Hematopoietic multipotent progenitor cell treated with erythropoietin and hydrocortisone succinate and interleukin-3 and kit ligand, for 6 days (in vitro differentiated cells): ENCODE data around the gene SLC43A3.
"Not testable (repeated sequence)": the region's sequence is repeated elsewhere in the genome, so short reads cannot be mapped to it uniquely, and the experiment has no call there.

Source experiments
- DNase-seq: peaks from one replicate; pipeline ENCODE4 v3.0.0-alpha.2; 2015

Gene SLC43A3

GRCh38 chr11:57459164-57460021, 32.5 kb upstream of the SLC43A3 start:
- DNase-seq: peak; percentile 54

DNA sequence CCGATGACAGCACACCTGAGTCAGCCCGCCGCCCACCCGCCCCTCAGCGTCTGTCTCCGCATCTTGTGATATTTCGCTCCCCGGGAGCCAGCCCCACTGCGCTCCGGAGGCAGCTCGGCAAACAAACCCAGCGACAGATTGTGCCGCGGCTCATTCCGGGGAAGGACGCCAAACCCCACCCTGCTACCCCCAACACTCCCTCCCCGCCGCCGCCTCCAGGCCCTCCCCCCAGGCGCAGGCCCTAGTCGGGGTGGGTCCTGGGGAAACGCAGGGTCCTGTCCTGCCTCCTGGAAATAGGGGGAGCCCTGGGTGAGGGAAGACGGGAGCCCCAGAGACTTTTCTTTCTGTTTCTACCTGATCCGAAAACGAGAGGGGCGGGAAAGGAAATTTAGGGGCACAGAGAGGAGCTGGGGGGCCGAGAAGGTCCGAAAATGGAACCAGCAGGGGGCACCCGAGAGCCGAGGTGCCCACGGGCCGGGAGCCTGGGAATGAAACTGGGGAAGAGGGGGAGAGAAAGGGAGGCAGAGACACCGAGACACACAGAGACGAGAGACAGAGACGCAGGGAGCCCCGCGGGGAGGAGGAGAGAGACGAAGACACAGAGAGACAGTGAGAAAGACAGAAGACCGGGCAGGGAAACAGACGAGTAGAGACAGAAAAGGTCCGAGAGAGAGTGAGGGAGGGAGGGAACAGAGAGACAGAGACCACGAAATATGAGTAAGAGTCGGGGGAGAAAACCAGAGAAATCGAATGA, 31.7 kb upstream of the SLC43A3 start:
- peak; percentile 79 for DNase-seq

- DNase-seq: peak; percentile 45
These were observed 31.1 kb upstream of the SLC43A3 start for GRCh38 chr11:57458060-57458409.

DNA sequence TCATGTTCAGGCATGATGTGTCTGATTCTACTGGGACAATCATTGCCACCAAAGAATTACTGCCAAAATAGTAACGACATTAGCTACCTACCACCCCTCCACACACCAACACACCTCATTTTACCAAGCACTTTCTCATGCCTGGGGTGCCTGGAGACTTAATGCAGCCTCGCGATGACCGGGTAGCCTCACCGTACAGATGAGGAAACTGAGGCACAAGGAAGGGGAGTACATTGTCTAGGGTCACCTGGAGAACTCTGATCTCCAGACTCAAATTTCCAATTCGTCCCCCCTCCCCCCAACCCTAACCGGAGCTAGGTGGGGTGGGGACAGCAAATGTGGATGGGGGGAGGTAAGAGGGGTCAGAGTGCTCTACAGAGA, 30.7 kb upstream of the SLC43A3 start:
- DNase-seq: no peak

GRCh38 chr11:57456960-57457642, 30.2 kb upstream of the SLC43A3 start:
- DNase-seq: peak; percentile 86

DNA sequence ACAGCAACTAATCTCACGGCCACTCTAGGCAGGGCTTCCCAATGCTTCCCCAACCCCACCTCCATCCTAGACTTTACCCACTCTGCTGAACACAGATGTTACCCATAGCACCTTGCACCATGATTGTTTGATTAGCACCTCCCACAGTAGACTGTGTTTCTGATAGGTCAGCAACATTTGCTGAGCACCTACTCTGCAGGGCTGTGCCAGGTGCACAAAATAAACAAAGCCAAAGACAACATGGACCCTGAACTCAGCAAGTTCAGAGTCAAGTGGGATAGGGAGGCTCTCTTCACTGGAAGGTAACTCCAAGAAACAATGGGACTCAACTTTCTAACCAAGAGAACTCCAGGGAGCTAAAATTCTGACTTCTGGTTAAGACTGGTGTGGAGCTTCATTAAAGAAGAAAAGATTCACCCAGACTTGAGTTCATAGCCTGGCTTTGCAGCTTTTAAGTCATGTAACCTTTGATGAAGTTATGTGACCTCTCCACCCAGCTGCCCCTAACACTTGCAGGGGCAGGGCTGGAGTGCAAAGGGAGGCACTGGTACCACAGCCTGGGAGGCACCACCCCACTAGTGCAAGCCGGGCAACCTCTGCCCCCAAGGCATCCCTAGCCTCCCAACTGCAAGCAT, 26.7 kb upstream of the SLC43A3 start:
- no peak for DNase-seq

- DNase-seq: no peak
These were observed 19.1 kb upstream of the SLC43A3 start for GRCh38 chr11:57446055-57446454.

DNA sequence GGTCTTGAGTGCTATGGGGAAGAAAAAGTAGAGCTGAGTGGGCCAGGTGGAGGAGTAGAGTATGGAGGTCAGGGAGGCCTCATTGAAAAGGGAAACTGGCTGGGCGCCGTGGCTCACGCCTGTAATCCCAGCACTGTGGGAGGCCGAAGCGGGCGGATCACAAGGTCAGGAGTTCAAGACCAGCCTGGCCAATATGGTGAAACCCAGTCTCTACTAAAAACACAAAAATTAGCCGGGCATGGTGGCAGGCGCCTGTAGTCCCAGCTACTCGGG, 18.1 kb upstream of the SLC43A3 start:
- not testable (repeated sequence) for DNase-seq

DNA sequence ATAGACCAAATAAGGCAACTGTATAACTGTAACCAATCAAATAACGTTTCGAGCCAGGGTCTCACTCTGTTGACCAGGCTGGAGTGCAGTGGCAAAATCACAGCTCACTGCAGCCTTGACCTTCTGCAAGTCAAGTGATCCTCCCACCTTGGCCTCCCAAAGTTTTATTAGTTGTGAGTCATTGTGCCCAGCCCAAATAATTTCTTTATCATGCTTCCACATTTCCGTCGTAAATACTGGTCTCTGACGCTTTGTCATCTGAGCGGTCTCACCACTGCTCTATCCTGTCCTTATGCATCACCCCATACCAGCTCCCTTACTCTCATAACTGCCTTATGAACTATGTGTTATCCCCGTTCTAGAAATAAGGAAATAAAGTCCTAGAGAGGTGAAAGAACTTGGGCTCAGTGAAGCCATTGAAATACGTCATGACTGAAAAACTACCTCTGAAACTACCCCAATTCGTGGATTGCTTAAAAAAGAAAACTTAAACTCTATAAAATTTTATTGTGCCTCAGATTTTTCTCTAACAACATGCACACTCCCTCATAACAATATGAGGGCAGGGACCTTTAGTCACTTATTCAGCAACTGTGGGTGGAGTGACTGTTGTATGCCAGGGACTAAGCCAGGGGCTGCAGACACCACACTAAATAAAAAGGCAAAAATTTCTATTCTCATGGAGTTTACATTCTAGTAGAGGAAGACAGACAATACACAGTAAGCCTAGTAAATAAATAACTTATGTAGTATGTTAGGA, 17.6 kb upstream of the SLC43A3 start:
- peak; percentile 74 for DNase-seq

DNA sequence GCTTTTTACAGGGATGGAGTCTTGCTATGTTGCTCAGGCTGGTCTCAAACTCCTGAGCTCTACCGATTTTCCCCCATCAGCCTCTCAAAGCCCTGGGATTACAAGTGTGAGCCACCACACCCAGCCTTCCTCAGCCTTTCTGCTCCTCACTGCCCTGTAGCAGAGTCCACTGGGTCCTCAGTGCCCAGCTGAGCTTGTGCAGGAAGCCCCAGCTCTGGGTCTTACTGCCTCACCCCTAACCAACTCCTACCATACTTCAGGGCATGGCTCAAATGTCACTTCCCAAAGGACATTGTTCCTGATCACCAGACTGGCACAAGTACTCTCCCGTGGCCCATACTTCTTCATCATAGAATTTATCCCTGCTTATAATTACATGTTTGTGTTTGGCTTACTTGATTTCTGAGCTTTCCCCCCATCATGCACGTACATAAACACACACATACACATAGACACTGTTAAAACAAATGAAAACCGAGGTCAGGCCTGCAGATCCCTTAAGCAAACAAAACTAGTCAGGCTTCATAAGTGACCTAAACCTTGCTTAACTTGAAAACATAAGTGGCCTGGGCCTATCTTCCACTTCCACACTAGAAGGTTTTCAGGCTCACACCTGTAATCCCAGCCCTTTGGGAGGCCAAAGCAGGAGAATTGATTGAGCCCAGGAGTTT, 14.0 kb upstream of the SLC43A3 start:
- no peak for DNase-seq

GRCh38 chr11:57439786-57440185, 12.9 kb upstream of the SLC43A3 start:
- no peak for DNase-seq

- no peak for DNase-seq
These were observed 11.7 kb upstream of the SLC43A3 start for GRCh38 chr11:57438345-57439285.

DNA sequence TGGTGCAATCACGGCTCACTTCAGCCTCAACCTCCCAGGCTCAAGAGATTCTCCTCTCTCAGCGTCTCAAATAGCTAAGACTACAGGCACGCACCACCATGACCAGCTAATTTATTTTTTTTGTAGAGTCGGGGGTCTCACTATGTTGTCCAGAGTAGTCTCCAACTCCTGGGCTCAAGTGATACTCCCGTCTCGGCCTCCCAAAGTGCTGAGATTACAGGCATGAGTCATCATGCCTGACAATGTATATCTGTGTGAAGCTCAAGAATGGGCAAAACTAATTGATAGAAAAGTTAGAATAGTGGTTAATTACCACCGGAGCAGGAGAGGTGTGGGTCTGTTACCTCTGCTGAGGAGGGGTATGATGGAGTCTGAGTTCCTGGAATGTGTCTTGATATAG, 9.1 kb upstream of the SLC43A3 start:
- no peak for DNase-seq

DNA sequence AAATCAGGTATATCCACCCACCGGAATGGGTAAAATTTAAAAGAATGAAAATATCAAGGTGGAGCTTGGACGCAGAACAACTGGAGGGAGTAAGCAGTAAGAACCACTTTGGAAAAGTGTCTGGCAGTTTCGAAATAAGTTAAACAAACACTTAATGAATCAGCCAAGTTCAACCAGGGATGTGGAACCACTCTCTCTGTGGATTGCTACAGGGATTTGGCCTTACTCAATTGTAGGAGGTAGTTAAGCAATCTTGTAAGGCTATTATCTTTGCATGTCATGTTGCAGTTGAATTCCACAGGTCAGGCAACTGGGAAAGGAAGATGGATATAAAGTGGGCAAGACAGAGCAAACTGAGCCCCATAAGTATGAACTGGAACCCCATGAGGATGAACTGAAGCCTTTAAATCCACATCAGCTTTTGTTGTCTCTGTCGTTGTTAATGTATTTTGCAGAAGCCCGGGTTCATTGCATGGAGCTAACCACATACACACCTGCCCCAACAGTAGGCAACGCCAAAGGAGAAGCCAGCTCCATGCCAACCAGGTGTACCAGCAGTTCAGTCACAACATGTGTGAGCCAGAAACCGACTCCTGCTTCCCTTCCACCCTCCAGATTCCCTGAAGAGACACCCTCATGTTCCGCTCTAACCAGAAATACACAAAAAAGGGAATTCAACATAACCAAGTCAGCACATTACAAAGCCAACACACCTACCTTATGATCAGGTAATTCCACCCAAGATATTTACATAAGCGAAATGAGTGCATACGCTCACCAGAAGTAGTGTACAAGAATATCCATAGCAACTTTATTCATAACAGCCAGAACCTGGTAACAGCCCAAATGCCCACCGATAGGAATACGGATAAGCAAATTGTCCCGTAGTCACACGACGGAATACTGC, 8.0 kb upstream of the SLC43A3 start:
- DNase-seq: no peak

DNA sequence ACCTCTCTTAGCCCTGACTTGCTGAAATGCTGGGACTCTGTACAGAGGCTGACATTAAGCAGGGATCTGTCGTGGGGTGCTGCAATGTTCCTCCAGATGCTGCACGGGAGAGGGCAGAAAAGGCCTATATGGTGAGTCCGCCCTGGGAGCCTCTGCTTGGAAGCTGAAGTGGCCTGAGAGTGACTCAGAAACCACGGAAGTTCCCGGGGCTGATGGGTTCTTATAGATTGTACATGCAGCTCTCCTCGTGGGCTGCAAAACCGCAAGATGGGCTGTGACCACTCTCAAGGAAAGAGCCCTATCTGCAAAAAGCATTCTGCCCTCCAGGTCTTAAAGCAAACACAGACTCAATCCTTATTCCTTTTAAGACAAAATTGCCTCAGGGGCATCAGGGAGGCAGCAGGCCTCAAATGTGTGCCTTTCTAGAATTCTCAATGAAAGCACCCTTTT, 5.8 kb upstream of the SLC43A3 start:
- peak; percentile 98 for DNase-seq

DNA sequence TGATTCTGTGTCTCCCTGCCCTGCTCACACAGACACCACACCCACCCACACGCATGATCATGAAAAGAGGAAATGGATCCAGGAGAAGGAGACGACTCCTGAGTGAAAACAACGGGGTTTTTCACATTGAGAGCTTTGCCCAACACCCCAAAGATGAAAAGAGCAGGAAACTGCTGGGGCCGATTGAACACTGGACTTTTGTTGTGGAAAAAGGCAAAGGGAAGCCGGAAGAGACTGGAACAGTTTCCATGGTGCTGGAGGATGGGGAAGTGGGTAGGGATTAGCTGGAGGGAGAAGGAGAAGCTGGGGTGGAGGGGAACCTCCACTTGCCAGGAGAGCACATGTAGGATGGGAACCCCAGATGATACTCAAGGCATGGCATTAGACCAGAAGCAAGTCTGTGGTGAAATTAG, 5.2 kb upstream of the SLC43A3 start:
- DNase-seq: no peak

DNA sequence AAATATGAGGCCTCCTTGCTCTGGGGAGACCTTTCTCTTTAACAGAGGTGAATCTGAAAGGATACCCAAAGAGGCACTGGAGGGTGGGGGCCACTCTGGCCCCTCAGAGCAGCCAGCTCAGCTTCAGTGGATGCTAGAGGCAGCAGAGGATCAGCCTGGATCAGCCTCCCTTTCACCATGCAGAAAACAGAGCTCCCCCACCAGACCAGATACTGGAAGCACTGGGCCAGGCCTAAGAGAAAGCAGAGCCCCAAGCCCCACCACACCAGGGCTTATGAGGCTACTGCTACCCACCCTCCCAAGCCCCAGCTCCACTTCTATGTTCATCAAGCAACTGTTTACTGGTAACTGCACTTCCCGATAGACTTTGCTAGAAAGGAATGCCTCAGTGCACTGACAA, 4.0 kb upstream of the SLC43A3 start:
- peak; percentile 68 for DNase-seq

DNA sequence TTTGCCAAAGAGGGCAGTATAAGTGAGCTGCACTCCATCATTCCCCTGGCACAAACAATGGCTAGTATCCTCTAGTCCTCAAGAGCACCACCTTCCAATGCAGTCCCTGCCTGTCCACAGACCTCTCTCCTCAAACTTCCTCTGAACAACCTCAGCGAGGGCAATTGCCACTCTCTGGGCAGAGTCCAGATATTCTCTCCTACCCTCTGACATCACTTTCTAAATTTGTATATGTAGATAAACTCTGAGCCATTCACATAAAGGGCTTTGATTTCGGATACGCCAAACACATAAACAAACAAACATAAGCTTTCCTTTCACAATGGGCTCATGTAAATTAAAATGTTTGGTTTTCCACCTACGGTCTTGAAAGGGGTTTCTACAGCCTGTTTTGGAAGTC, 3.0 kb upstream of the SLC43A3 start:
- no peak for DNase-seq

GRCh38 chr11:57428643-57429042, 1.7 kb upstream of the SLC43A3 start:
- DNase-seq: no peak

- DNase-seq: no peak
These were observed 784 bp upstream of the SLC43A3 start for GRCh38 chr11:57427727-57428082.
